ENCODE results near the gene ILDR1. TPM values are rescaled to one million over a fixed set of nuclear protein-coding genes. Genes with fewer than 3 reads are reported as not detected.
A peak's percentile ranks its signal among the peaks of the same experiment; 100 is the strongest.

ILDR1 gene
- polyA plus RNA-seq, 1 donor, result 0.35 TPM

- DNase-seq (ENCODE audit: low read depth), result no peak
These were observed 27.5 kb downstream of the ILDR1 start for GRCh38 chr3:121994551-121994950.

- no peak for DNase-seq (ENCODE audit: low read depth)
These were observed 29.2 kb downstream of the ILDR1 start for GRCh38 chr3:121992601-121993560.

GRCh38 chr3:121989943-121990342, 32.1 kb downstream of the ILDR1 start:
- no peak for DNase-seq (ENCODE audit: low read depth)

- DNase-seq (ENCODE audit: low read depth), result no peak
These were observed 33.9 kb downstream of the ILDR1 start for GRCh38 chr3:121988146-121988545.

GRCh38 chr3:121985846-121986245, 36.2 kb downstream of the ILDR1 start:
- DNase-seq (ENCODE audit: low read depth), result no peak

- no peak for DNase-seq (ENCODE audit: low read depth)
These were observed 40.6 kb downstream of the ILDR1 start for GRCh38 chr3:121981473-121981872.

GRCh38 chr3:121980450-121980796, 41.6 kb downstream of the ILDR1 start:
- no peak for DNase-seq (ENCODE audit: low read depth)

- no peak for DNase-seq (ENCODE audit: low read depth)
These were observed 42.2 kb downstream of the ILDR1 start for GRCh38 chr3:121979734-121980449.

- no peak for DNase-seq (ENCODE audit: low read depth)
These were observed 42.8 kb downstream of the ILDR1 start for GRCh38 chr3:121979246-121979645.

- no peak for DNase-seq (ENCODE audit: low read depth)
These were observed 45.3 kb downstream of the ILDR1 start for GRCh38 chr3:121976727-121977126.

GRCh38 chr3:121975702-121976302, 46.2 kb downstream of the ILDR1 start:
- no peak for DNase-seq (ENCODE audit: low read depth)

- DNase-seq (ENCODE audit: low read depth), result no peak
These were observed 47.4 kb downstream of the ILDR1 start for GRCh38 chr3:121974601-121975111.

- no peak for DNase-seq (ENCODE audit: low read depth)
These were observed 52.0 kb downstream of the ILDR1 start for GRCh38 chr3:121970047-121970446.

- DNase-seq (ENCODE audit: low read depth), result no peak
These were observed 52.4 kb downstream of the ILDR1 start for GRCh38 chr3:121969631-121970030.

- no peak for DNase-seq (ENCODE audit: low read depth)
These were observed 58.4 kb downstream of the ILDR1 start for GRCh38 chr3:121963608-121964007.

- DNase-seq (ENCODE audit: low read depth), result no peak
These were observed 59.6 kb downstream of the ILDR1 start for GRCh38 chr3:121962443-121962842.

GRCh38 chr3:121961283-121961682, 60.8 kb downstream of the ILDR1 start:
- DNase-seq (ENCODE audit: low read depth), result no peak

GRCh38 chr3:121958801-121959200, 63.2 kb downstream of the ILDR1 start:
- DNase-seq (ENCODE audit: low read depth), result no peak

- peak; percentile 17 for DNase-seq (ENCODE audit: low read depth)
These were observed 64.2 kb downstream of the ILDR1 start for GRCh38 chr3:121957674-121958415.

- no peak for DNase-seq (ENCODE audit: low read depth)
These were observed 65.7 kb downstream of the ILDR1 start for GRCh38 chr3:121956363-121956762.

GRCh38 chr3:121951291-121951919, 70.6 kb downstream of the ILDR1 start:
- no peak for DNase-seq (ENCODE audit: low read depth)
